PC-9 (cell line): ENCODE measurements around the gene TBC1D14.

Experiments used
- CTCF ChIP-seq: fragments of 200-600 bp; sonication (generic); conservative IDR thresholded peaks from 2 replicates; pipeline ENCODE4 v1.6.1; 2017; ENCODE audit warnings: mixed run types, antibody characterized with exemption, mild to moderate bottlenecking, moderate library complexity
- EZH2 ChIP-seq: fragments of 200-600 bp; sonication (generic); IDR thresholded peaks from 2 replicates; pipeline ENCODE4 v1.8.0; 2017; ENCODE audit warnings: antibody characterized with exemption, low read depth

- TF ChIP-seq EZH2, result no peak
- TF ChIP-seq CTCF, result no peak
Measured at GRCh38 chr4:6893449-6894085, 16.1 kb upstream of the TBC1D14 start.
